ENCODE measurements around the gene FBXL17. TPM values are rescaled to one million over a fixed set of nuclear protein-coding genes. Genes with fewer than 3 reads are reported as not detected.

Gene FBXL17
- total and polyA plus RNA-seq, 2 of the 4 experiments (the other 2 are of a cell fraction): 3.9 to 8.1 TPM

DNA sequence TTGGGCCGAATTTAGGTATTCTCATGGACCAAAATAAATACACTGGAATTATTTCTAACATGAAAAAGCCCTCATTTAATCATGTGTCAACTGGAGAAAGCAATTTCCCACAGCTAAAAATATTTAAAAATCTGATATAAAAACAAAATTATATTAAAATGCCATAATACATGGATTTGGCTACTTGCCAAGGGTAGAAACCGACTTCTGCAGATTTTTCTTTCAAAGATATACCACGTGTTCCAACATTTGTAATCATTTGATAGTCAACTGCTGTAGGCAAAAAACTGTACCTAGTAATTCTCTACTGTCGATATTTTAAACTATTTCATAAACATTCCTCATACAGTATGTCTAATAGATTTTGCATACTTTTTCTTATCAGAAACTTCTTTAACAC is 237.6 kb downstream of the FBXL17 start:
- no peak overlapping the region for H3K56ac ChIP-seq (ENCODE audit: extremely low read depth, insufficient read depth, low read length)
- no peak overlapping the region for H2BK15ac ChIP-seq (ENCODE audit: low read depth, low read length)
- no peak overlapping the region for H3K23ac ChIP-seq (ENCODE audit: low read depth, low read length)
- no peak overlapping the region for H3K27ac ChIP-seq (ENCODE audit: insufficient read depth, low read length)
- no peaks in the 10 kb centered on the region for H3K9me1 ChIP-seq (ENCODE audit: insufficient read depth, low read length)
- TF ChIP-seq CEBPB (IDR thresholded peaks at IDR 0.05; ENCODE audit: low read depth, low read length): no peak
- no peak for TF ChIP-seq MAZ (IDR thresholded peaks at IDR 0.05; ENCODE audit: borderline replicate concordance, low read depth, low read length)
- no peak for TF ChIP-seq BHLHE40 (IDR thresholded peaks at IDR 0.05; ENCODE audit: low read depth, low read length)
- TF ChIP-seq NFE2L2 (IDR thresholded peaks at IDR 0.05; ENCODE audit: low read depth, low read length): no peak
- TF ChIP-seq, protein P1, sequence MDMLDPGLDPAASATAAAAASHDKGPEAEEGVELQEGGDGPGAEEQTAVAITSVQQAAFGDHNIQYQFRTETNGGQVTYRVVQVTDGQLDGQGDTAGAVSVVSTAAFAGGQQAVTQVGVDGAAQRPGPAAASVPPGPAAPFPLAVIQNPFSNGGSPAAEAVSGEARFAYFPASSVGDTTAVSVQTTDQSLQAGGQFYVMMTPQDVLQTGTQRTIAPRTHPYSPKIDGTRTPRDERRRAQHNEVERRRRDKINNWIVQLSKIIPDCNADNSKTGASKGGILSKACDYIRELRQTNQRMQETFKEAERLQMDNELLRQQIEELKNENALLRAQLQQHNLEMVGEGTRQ (IDR thresholded peaks at IDR 0.05; ENCODE audit: low read depth, low read length): no peak
- no peak for TF ChIP-seq RAD21 (IDR thresholded peaks at IDR 0.05; ENCODE audit: low read length)
- TF ChIP-seq, protein P2, sequence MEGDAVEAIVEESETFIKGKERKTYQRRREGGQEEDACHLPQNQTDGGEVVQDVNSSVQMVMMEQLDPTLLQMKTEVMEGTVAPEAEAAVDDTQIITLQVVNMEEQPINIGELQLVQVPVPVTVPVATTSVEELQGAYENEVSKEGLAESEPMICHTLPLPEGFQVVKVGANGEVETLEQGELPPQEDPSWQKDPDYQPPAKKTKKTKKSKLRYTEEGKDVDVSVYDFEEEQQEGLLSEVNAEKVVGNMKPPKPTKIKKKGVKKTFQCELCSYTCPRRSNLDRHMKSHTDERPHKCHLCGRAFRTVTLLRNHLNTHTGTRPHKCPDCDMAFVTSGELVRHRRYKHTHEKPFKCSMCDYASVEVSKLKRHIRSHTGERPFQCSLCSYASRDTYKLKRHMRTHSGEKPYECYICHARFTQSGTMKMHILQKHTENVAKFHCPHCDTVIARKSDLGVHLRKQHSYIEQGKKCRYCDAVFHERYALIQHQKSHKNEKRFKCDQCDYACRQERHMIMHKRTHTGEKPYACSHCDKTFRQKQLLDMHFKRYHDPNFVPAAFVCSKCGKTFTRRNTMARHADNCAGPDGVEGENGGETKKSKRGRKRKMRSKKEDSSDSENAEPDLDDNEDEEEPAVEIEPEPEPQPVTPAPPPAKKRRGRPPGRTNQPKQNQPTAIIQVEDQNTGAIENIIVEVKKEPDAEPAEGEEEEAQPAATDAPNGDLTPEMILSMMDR (conservative IDR thresholded peaks at IDR 0.05; ENCODE audit: low read depth, low read length): no peak
- TF ChIP-seq MAFK (IDR thresholded peaks at IDR 0.05; ENCODE audit: low read depth, low read length): no peak
- TF ChIP-seq POLR2A (IDR thresholded peaks at IDR 0.05; ENCODE audit: low read depth, low read length): no peak
- TF ChIP-seq RCOR1 (IDR thresholded peaks at IDR 0.05; ENCODE audit: insufficient replicate concordance, low read length): no peak
- TF ChIP-seq RFX5 (IDR thresholded peaks at IDR 0.05; ENCODE audit: low read depth, low read length): no peak
- TF ChIP-seq MXI1 (IDR thresholded peaks at IDR 0.05; ENCODE audit: borderline replicate concordance, low read depth, low read length): no peak
- TF ChIP-seq FOS (IDR thresholded peaks at IDR 0.05; ENCODE audit: low read depth, low read length): no peak
- no peak for TF ChIP-seq SMC3 (IDR thresholded peaks at IDR 0.05; ENCODE audit: low read depth, low read length)
- TF ChIP-seq, protein P3, sequence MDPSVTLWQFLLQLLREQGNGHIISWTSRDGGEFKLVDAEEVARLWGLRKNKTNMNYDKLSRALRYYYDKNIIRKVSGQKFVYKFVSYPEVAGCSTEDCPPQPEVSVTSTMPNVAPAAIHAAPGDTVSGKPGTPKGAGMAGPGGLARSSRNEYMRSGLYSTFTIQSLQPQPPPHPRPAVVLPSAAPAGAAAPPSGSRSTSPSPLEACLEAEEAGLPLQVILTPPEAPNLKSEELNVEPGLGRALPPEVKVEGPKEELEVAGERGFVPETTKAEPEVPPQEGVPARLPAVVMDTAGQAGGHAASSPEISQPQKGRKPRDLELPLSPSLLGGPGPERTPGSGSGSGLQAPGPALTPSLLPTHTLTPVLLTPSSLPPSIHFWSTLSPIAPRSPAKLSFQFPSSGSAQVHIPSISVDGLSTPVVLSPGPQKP (IDR thresholded peaks at IDR 0.05; ENCODE audit: borderline replicate concordance, low read depth, low read length): no peak
- TF ChIP-seq CHD1 (IDR thresholded peaks at IDR 0.05; ENCODE audit: low read depth, low read length): no peak
- no peak overlapping the region for H2AK9ac ChIP-seq (replicated peaks; ENCODE audit: low read depth, low read length, poor library complexity)
- no peak overlapping the region for H3K18ac ChIP-seq (ENCODE audit: low read depth, low read length)
- H3K9ac ChIP-seq (ENCODE audit: low read depth, low read length): no peak overlapping the region
- H4K20me1 ChIP-seq (ENCODE audit: insufficient read depth, low read length): no peaks in the 10 kb centered on the region
- H3K4ac ChIP-seq (ENCODE audit: low read depth, low read length): no peak overlapping the region
- no CpG with 5 or more reads among the region's 4 CpGs for WGBS, 2 experiments (ENCODE audit: extremely low coverage in 2 of 2, insufficient read length in 1 of 2)
- intact Hi-C loops (cut with micrococcal nuclease) (no loop called here), in situ Hi-C loops (cut with MboI; ENCODE audit: low sequenced_read_pairs) (no loop called here), dilution Hi-C loops (cut with HindIII; ENCODE audit: low sequenced_read_pairs, unreplicated experiment) (no loop called here)
- H2BK5ac ChIP-seq (ENCODE audit: low read depth, low read length, poor library complexity, severe bottlenecking): no peak overlapping the region
- no peaks in the 10 kb centered on the region for H3K9me3 ChIP-seq (ENCODE audit: control insufficient read depth, insufficient read depth, low read length)
- H3K4me3 ChIP-seq (ENCODE audit: insufficient read depth, low read depth, low read length): no peak overlapping the region
- ATAC-seq (ENCODE audit: low read depth) (no peak), DNase-seq (no peak)
- H3K14ac ChIP-seq (replicated peaks; ENCODE audit: low read depth, low read length): no peak overlapping the region
- H3K36me3 ChIP-seq (ENCODE audit: control insufficient read depth, insufficient read depth, low read length): no peaks in the 10 kb centered on the region
- H3K4me2 ChIP-seq (ENCODE audit: low read depth, low read length): no peak overlapping the region
- no peak overlapping the region for H4K8ac ChIP-seq (ENCODE audit: low read depth in 2 of 2, low read length in 2 of 2)
- no TSS peak for BruUV-seq (replicated peaks)
- ChIA-PET CTCF (interaction anchor here (0.6 kb wide), 1 partner anchor 13 kb away, joined by 3 read pairs; no protein-coding TSS in a partner anchor), POLR2A (ENCODE audit: unreplicated experiment) (no interaction called here)
- no peak overlapping the region for H4K91ac ChIP-seq (ENCODE audit: insufficient read depth, low read depth, low read length)
- no peak overlapping the region for H2BK120ac ChIP-seq (ENCODE audit: low read depth, low read length)
- no peaks in the 10 kb centered on the region for H3K27me3 ChIP-seq (ENCODE audit: control insufficient read depth, insufficient read depth, low read length)
- H3K79me1 ChIP-seq (ENCODE audit: low read depth in 1 of 2, low read length in 2 of 2): no peaks in the 10 kb centered on the region
- H2AK5ac ChIP-seq (ENCODE audit: low read depth, low read length): no peak overlapping the region
- no peak overlapping the region for H2AFZ ChIP-seq (replicated peaks; ENCODE audit: low read length, poor library complexity)
- no peak overlapping the region for H2BK20ac ChIP-seq (ENCODE audit: low read depth, low read length)
- H3K4me1 ChIP-seq (ENCODE audit: control insufficient read depth, insufficient read depth, low read length): no peaks in the 10 kb centered on the region
- no peak overlapping the region for H4K5ac ChIP-seq (ENCODE audit: low read depth, low read length)

All from IMR-90 (cell line).